ENCODE results near the gene KCMF1.

DNA sequence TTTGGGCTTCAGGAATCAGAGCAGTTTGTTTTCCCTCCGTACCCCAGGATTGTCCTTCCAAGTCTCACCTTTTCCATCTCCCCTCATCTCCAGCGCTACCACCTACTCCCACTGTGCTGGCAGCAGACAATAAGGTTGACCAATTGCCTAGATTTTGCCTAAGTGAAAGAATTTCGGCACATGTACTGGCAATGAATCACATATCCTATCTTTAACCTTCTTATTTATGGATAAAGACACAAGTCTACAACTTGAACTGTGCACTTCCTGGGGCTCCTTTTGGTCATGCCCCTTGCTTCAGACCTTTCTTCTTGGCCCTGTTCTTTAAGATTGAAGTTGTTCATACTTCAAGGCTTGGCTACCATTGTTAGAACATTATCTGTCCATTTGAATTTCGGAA is 71.4 kb downstream of the KCMF1 start:
- TF ChIP-seq, protein P1, sequence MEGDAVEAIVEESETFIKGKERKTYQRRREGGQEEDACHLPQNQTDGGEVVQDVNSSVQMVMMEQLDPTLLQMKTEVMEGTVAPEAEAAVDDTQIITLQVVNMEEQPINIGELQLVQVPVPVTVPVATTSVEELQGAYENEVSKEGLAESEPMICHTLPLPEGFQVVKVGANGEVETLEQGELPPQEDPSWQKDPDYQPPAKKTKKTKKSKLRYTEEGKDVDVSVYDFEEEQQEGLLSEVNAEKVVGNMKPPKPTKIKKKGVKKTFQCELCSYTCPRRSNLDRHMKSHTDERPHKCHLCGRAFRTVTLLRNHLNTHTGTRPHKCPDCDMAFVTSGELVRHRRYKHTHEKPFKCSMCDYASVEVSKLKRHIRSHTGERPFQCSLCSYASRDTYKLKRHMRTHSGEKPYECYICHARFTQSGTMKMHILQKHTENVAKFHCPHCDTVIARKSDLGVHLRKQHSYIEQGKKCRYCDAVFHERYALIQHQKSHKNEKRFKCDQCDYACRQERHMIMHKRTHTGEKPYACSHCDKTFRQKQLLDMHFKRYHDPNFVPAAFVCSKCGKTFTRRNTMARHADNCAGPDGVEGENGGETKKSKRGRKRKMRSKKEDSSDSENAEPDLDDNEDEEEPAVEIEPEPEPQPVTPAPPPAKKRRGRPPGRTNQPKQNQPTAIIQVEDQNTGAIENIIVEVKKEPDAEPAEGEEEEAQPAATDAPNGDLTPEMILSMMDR (IDR thresholded peaks at IDR 0.05; ENCODE audit: low read depth, low read length, missing input control), result no peak
- no peak for TF ChIP-seq HNF4A (conservative IDR thresholded peaks at IDR 0.05)
- TF ChIP-seq GABPA (IDR thresholded peaks at IDR 0.05 in 1 of 2, conservative IDR thresholded peaks at IDR 0.05 in 1 of 2), result no peak
- TF ChIP-seq, protein P2, sequence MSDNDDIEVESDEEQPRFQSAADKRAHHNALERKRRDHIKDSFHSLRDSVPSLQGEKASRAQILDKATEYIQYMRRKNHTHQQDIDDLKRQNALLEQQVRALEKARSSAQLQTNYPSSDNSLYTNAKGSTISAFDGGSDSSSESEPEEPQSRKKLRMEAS (IDR thresholded peaks at IDR 0.05), result no peak
- no peak for TF ChIP-seq RAD21 (IDR thresholded peaks at IDR 0.05)
- TF ChIP-seq SP1 (IDR thresholded peaks at IDR 0.05), result no peak
- TF ChIP-seq RXRA (IDR thresholded peaks at IDR 0.05), result no peak
- TF ChIP-seq, protein P3, sequence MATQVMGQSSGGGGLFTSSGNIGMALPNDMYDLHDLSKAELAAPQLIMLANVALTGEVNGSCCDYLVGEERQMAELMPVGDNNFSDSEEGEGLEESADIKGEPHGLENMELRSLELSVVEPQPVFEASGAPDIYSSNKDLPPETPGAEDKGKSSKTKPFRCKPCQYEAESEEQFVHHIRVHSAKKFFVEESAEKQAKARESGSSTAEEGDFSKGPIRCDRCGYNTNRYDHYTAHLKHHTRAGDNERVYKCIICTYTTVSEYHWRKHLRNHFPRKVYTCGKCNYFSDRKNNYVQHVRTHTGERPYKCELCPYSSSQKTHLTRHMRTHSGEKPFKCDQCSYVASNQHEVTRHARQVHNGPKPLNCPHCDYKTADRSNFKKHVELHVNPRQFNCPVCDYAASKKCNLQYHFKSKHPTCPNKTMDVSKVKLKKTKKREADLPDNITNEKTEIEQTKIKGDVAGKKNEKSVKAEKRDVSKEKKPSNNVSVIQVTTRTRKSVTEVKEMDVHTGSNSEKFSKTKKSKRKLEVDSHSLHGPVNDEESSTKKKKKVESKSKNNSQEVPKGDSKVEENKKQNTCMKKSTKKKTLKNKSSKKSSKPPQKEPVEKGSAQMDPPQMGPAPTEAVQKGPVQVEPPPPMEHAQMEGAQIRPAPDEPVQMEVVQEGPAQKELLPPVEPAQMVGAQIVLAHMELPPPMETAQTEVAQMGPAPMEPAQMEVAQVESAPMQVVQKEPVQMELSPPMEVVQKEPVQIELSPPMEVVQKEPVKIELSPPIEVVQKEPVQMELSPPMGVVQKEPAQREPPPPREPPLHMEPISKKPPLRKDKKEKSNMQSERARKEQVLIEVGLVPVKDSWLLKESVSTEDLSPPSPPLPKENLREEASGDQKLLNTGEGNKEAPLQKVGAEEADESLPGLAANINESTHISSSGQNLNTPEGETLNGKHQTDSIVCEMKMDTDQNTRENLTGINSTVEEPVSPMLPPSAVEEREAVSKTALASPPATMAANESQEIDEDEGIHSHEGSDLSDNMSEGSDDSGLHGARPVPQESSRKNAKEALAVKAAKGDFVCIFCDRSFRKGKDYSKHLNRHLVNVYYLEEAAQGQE (IDR thresholded peaks at IDR 0.05), result no peak
- no peak for TF ChIP-seq JUND (IDR thresholded peaks at IDR 0.05)
